GM18868 (cell line): ENCODE measurements around the gene RHBDL1.
"Not testable (repeated sequence)": the region's sequence is repeated elsewhere in the genome, so short reads cannot be mapped to it uniquely, and the experiment has no call there.

Source experiments
- ATAC-seq: cut with Tn5 transposase; IDR thresholded peaks from one replicate; pipeline ENCODE4 v1.9.1; 2021; ENCODE audit warnings: mild to moderate bottlenecking, moderate library complexity; ENCODE audit not compliant: unreplicated experiment

Gene RHBDL1

GRCh38 chr16:704047-704446 lies 28.6 kb downstream of the RHBDL1 start:
- no peak for ATAC-seq

- no peak for ATAC-seq
Observed at GRCh38 chr16:704552-705380, 29.3 kb downstream of the RHBDL1 start.

GRCh38 chr16:705431-706188 lies 30.1 kb downstream of the RHBDL1 start, which contains the start of gene FBXL16:
FBXL16 (minus strand) TSS chr16:705801; CDS start chr16:697405, 8,396 bp downstream.
- ATAC-seq: no peak

GRCh38 chr16:706189-707061 lies 31.0 kb downstream of the RHBDL1 start:
- no peak for ATAC-seq

GRCh38 chr16:707062-707538 lies 31.6 kb downstream of the RHBDL1 start:
- ATAC-seq: no peak

- no peak for ATAC-seq
Observed at GRCh38 chr16:708019-708418, 32.5 kb downstream of the RHBDL1 start.

GRCh38 chr16:708959-709358 lies 33.5 kb downstream of the RHBDL1 start:
- no peak for ATAC-seq

GRCh38 chr16:709566-710499 lies 34.4 kb downstream of the RHBDL1 start:
- no peak for ATAC-seq

GRCh38 chr16:710500-711075 lies 35.1 kb downstream of the RHBDL1 start:
- no peak for ATAC-seq

GRCh38 chr16:711084-711483 lies 35.6 kb downstream of the RHBDL1 start:
- ATAC-seq: no peak

GRCh38 chr16:711548-712320 lies 36.3 kb downstream of the RHBDL1 start:
- ATAC-seq: peak; percentile 42

- ATAC-seq: not testable (repeated sequence)
Observed at GRCh38 chr16:712740-713250, 37.3 kb downstream of the RHBDL1 start.

- ATAC-seq: no peak
Observed at GRCh38 chr16:714079-714478, 38.6 kb downstream of the RHBDL1 start.

- ATAC-seq: peak; percentile 73
Observed at GRCh38 chr16:714558-715476, 39.3 kb downstream of the RHBDL1 start, which contains the start of gene METRN. METRN (plus strand) TSS chr16:715118; CDS start chr16:715290, 172 bp downstream.

- peak; percentile 11 for ATAC-seq
Observed at GRCh38 chr16:715477-716199, 40.2 kb downstream of the RHBDL1 start.

GRCh38 chr16:716200-716568 lies 40.7 kb downstream of the RHBDL1 start:
- ATAC-seq: no peak
